ENCODE results near the gene SLC35E1.

Gene SLC35E1

GRCh38 chr19:16520986-16521624 lies 51.1 kb downstream of the SLC35E1 start:
- TF ChIP-seq CTCF (IDR thresholded peaks at IDR 0.05; ENCODE audit: borderline replicate concordance, insufficient read depth, low read depth, low read length): no peak
- H3K4me3 ChIP-seq (ENCODE audit: low read depth, low read length): no peak overlapping the region

- no peak for TF ChIP-seq CTCF (IDR thresholded peaks at IDR 0.05; ENCODE audit: borderline replicate concordance, insufficient read depth, low read depth, low read length)
- no peak overlapping the region for H3K4me3 ChIP-seq (ENCODE audit: low read depth, low read length)
These were observed 51.9 kb downstream of the SLC35E1 start for GRCh38 chr19:16520074-16520973.

GRCh38 chr19:16519230-16519687 lies 53.0 kb downstream of the SLC35E1 start:
- no peak overlapping the region for H3K4me3 ChIP-seq (ENCODE audit: low read depth, low read length)
- no peak for TF ChIP-seq CTCF (IDR thresholded peaks at IDR 0.05; ENCODE audit: borderline replicate concordance, insufficient read depth, low read depth, low read length)

GRCh38 chr19:16518483-16519229 lies 53.6 kb downstream of the SLC35E1 start:
- no peak overlapping the region for H3K4me3 ChIP-seq (ENCODE audit: low read depth, low read length)
- TF ChIP-seq CTCF (IDR thresholded peaks at IDR 0.05; ENCODE audit: borderline replicate concordance, insufficient read depth, low read depth, low read length): peak; percentile 7; the same call in 1 of the 2 replicates

DNA sequence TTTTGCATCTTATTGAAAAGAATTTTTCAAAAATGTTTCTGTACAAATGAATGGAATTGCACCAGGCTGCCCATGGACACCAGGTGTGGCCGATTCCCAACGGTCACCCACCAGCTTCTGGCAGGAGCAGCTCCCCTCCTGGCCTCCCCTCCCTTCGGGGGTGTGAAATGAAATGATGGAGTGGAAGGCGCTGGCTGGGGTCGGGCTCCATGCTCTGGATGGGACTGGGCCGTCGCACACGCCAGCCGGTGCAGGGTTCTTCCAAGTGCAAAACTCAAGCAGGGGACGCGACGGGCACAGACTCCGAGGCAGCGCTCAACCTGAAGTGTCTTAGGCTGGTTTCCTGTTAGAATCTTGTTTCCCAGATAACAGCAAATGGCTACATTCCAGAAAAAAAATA lies 54.2 kb downstream of the SLC35E1 start:
- TF ChIP-seq CTCF (IDR thresholded peaks at IDR 0.05; ENCODE audit: borderline replicate concordance, insufficient read depth, low read depth, low read length): no peak
- no peak overlapping the region for H3K4me3 ChIP-seq (ENCODE audit: low read depth, low read length)

GRCh38 chr19:16516923-16517610 lies 55.1 kb downstream of the SLC35E1 start:
- TF ChIP-seq CTCF (IDR thresholded peaks at IDR 0.05; ENCODE audit: borderline replicate concordance, insufficient read depth, low read depth, low read length): no peak
- H3K4me3 ChIP-seq (ENCODE audit: low read depth, low read length): no peak overlapping the region
